Lung (tissue), 12 donors: ENCODE results near the gene MALAT1. TPM values are rescaled to one million over a fixed set of nuclear protein-coding genes. Genes with fewer than 3 reads are reported as not detected.
"Not testable (repeated sequence)": the region's sequence is repeated elsewhere in the genome, so short reads cannot be mapped to it uniquely, and the experiment has no call there.

Source experiments
- ATAC-seq: fragments of 200-7000 bp; cut with Tn5 transposase; one replicate; pipeline ENCODE4 v1.9.1; 2020; ENCODE audit warnings: moderate number of reproducible peaks; ENCODE audit not compliant: insufficient read depth, low FRiP score
- DNase-seq, 3 donors: peaks; one replicate each; pipeline ENCODE4 v3.0.0-alpha.2; 2013 to 2017
- H3K27ac ChIP-seq, 2 donors: one replicate each; pipeline ENCODE4 v1.5.1; 2013; ENCODE audit warnings: mild to moderate bottlenecking in 2 of 2, moderate library complexity in 2 of 2, control low read depth in 1 of 2, inconsistent platforms in 1 of 2, low read depth in 1 of 2, low read length in 1 of 2
- H3K27me3 ChIP-seq, 3 donors: one replicate each; pipeline ENCODE4 v1.5.1; 2013; ENCODE audit warnings: low read length in 2 of 3; ENCODE audit not compliant: control insufficient read depth in 3 of 3, insufficient read depth in 3 of 3
- H3K36me3 ChIP-seq, 4 donors: one replicate each; pipeline ENCODE4 v1.5.1; 2013; ENCODE audit warnings: low read length in 4 of 4, mild to moderate bottlenecking in 1 of 4, moderate library complexity in 1 of 4; ENCODE audit not compliant: control insufficient read depth in 4 of 4, insufficient read depth in 4 of 4
- H3K4me1 ChIP-seq, 5 donors: one replicate each; pipeline ENCODE4 v1.5.1; 2013; ENCODE audit warnings: low read length in 5 of 5, mild to moderate bottlenecking in 2 of 5, moderate library complexity in 1 of 5; ENCODE audit not compliant: control insufficient read depth in 5 of 5, insufficient read depth in 5 of 5
- H3K4me3 ChIP-seq: one replicate; pipeline ENCODE4 v1.5.1; 2013; ENCODE audit warnings: mild to moderate bottlenecking, control low read depth, moderate library complexity
- H3K9ac ChIP-seq, 2 donors: one replicate each; pipeline ENCODE4 v1.5.1; 2013; ENCODE audit warnings: low read length in 2 of 2, control low read depth in 1 of 2; ENCODE audit not compliant: insufficient read depth in 1 of 2
- H3K9me3 ChIP-seq, 4 donors: one replicate each; pipeline ENCODE4 v1.5.1; 2013; ENCODE audit warnings: low read length in 3 of 4, mild to moderate bottlenecking in 1 of 4, moderate library complexity in 1 of 4; ENCODE audit not compliant: control insufficient read depth in 4 of 4, insufficient read depth in 3 of 4
- WGBS, 2 donors: extraction: QIAGEN DNeasy Blood & Tissue Kit; methylation state at CpG; one replicate each; pipeline ENCODE4 v1.1.7; 2013; 5-methylcytosine and 5-hydroxymethylcytosine counted together
- polyA plus RNA-seq, 2 donors: library from polyadenylated mRNA; stranded (reverse); fragments of 200-250 nt; gene quantifications; one replicate each; pipeline ENCODE4 v1.2.1, GENCODE V29; 2013
- total RNA-seq, 2 donors: library from RNA; depleted of rRNA in 1 of 2; stranded (reverse); fragments of >200 nt in 1 of 2; gene quantifications; one replicate each; pipeline ENCODE4 v1.2.1, GENCODE V29; 2014 to 2021
- TF ChIP-seq, protein P1 (sequence below): IDR thresholded peaks from 2 replicates; pipeline ENCODE4 v1.5.1; 2012; ENCODE audit warnings: mild to moderate bottlenecking; ENCODE audit errors: control extremely low read depth, extremely low read depth
- donor health status: control.
- donor health status: control.
- donor health status: Bipolar disorder and iron deficiency.
- donor health status: healthy.
- donor health status: DM: yes; HTN: yes; CAD: no.

Gene MALAT1
- total and polyA plus RNA-seq, 4 donors, result 125 to 48,332 (median 6,799) TPM

DNA sequence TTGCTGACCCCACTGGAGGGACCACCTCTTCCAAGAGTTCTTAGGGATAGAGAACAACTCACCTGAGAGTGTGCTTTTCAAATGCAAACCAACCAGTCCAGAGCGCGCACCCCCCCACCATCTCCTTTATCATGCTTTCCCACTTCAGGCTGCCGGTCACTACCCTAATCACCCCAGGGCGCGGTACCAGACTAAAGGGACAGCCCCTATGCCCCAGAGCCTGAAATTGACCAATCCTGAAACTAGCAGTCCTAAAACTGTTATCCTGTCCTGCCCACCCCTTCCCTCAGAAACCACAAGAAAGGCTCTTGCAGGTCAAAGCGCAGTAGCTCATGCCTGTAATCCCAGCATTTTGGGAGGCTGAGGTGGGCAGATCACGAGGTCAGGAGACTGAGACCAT, 39.3 kb upstream of the MALAT1 start:
- no peak overlapping the region for H3K27ac ChIP-seq
- WGBS, 2 donors, result 83 to 85% methylated on average over 7 of the region's 7 CpGs
- H3K4me1 ChIP-seq, result peaks cover 0 to 11% (median under 1%) of the 10 kb centered on the region in 5 donors
- H3K9ac ChIP-seq, result no peak overlapping the region
- no peaks in the 10 kb centered on the region for H3K27me3 ChIP-seq
- H3K9me3 ChIP-seq, result no peaks in the 10 kb centered on the region
- no peak for DNase-seq
- H3K4me3 ChIP-seq, result no peak overlapping the region
- ATAC-seq, result no peak
- TF ChIP-seq, protein P1, sequence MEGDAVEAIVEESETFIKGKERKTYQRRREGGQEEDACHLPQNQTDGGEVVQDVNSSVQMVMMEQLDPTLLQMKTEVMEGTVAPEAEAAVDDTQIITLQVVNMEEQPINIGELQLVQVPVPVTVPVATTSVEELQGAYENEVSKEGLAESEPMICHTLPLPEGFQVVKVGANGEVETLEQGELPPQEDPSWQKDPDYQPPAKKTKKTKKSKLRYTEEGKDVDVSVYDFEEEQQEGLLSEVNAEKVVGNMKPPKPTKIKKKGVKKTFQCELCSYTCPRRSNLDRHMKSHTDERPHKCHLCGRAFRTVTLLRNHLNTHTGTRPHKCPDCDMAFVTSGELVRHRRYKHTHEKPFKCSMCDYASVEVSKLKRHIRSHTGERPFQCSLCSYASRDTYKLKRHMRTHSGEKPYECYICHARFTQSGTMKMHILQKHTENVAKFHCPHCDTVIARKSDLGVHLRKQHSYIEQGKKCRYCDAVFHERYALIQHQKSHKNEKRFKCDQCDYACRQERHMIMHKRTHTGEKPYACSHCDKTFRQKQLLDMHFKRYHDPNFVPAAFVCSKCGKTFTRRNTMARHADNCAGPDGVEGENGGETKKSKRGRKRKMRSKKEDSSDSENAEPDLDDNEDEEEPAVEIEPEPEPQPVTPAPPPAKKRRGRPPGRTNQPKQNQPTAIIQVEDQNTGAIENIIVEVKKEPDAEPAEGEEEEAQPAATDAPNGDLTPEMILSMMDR, result no peak
- no peaks in the 10 kb centered on the region for H3K36me3 ChIP-seq

DNA sequence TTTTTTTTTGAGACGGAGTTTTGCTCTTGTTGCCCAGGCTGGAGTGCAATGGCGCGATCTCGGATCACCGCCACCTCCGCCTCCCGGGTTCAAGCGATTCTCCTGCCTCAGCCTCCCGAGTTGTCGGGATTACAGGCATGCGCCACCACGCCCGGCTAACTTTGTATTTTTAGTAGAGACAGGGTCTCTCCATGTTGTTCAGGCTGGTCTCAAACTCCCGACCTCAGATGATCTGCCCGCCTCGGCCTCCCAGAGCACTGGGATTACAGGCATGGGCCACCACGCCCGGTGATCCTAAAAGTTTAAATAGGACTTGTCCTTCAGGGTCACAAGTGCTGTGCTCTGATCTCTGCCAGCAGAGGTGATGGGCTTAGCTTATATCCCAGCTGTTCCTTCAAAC, 33.4 kb upstream of the MALAT1 start:
- not testable (repeated sequence) for H3K4me1 ChIP-seq, H3K4me3 ChIP-seq, H3K27ac ChIP-seq, H3K27me3 ChIP-seq, H3K36me3 ChIP-seq, ATAC-seq, H3K9me3 ChIP-seq, H3K9ac ChIP-seq, DNase-seq
- 94 to 98% methylated on average over 18 of the region's 18 CpGs for WGBS, 2 donors

DNA sequence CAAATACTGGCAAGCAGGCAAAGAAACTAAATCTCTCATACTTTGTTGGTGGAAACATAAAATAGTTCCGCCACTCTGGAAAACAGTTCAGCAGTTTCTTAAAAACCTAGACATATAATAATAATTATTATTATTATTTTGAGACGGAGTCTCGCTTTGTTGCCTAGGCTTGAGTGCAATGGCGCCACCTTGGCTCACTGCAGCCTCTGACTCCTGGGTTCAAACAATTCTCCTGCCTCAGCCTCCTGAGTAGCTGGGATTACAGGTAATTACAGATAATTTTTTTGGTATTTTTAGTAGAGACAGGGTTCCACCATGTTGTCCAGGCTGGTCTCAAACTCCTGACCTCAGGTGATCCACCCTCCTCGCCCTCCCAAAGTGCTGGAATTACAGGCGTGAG, 31.5 kb upstream of the MALAT1 start:
- not testable (repeated sequence) for H3K36me3 ChIP-seq, H3K4me1 ChIP-seq, ATAC-seq, H3K27me3 ChIP-seq, H3K9me3 ChIP-seq, H3K27ac ChIP-seq, H3K9ac ChIP-seq, H3K4me3 ChIP-seq, DNase-seq
- 92 to 94% methylated on average over 6 of the region's 6 CpGs for WGBS, 2 donors

DNA sequence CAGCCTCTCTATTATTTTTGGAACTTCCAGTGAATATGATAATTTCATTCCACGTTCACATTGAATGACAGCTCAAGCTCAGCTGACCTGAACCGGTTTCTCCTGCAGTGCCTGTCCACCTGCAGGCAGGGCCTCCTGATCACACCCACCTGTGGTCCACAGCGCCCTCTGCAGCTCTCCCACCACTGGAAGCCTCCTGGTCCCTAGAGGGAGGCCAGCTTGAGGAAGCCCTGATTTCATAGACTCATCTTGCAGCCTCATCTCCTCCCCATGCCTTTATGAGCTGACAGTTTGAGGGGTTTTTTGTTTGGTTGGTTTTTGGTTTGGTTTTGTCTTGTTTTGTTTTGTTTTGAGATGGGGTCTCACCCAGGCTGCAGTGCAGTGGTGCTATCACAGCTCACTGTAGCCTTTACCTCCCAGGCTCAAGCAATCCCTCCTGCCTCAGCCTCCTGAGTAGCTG, 29.9 kb upstream of the MALAT1 start:
- Histone ChIP-seq H3K27me3 (no peaks in the 10 kb centered on the region), H3K9ac (no peak overlapping the region), H3K4me3 (no peak overlapping the region), H3K4me1 (peaks cover 0 to 8% (median 3%) of the 10 kb centered on the region in 5 donors), H3K36me3 (no peaks in the 10 kb centered on the region), H3K27ac (no peak overlapping the region), H3K9me3 (no peaks in the 10 kb centered on the region)
- TF ChIP-seq, protein P1, result peak; percentile 76
- ATAC-seq (no peak), DNase-seq (peak; percentile 50 to 76 (median 74))
- WGBS, 2 donors, result 23% methylated on average over 3 of the region's 3 CpGs
